IMR-90 (cell line): ENCODE data around the gene SMYD4. TPM values are rescaled to one million over a fixed set of nuclear protein-coding genes. Genes with fewer than 3 reads are reported as not detected.

Source experiments
- ATAC-seq: fragments of 200-7000 bp; cut with Tn5 transposase; 2 replicates; pipeline ENCODE4 v1.9.1; 2020; ENCODE audit warnings: low read depth, mild to moderate bottlenecking, moderate library complexity
- BruUV-seq: library from RNA; stranded (reverse); fragments of 400-500 nt; replicated peaks from 2 replicates; lab custom pipeline; 2021; lab: Mats Ljungman, UMichigan
- CTCF ChIA-PET: fragments of 300-600 bp; formaldehyde crosslinking; extraction: SDS; loops from one replicate; lab custom pipeline; 2021; ENCODE audit warnings: antibody characterized with exemption; lab: Yijun Ruan, JAX
- POLR2A ChIA-PET: fragments of 300-600 bp; sonication (Branson Sonifier 250); formaldehyde crosslinking; loops from one replicate; lab custom pipeline; 2022; ENCODE audit warnings: antibody characterized with exemption; ENCODE audit not compliant: unreplicated experiment; lab: Charles Lee
- DNase-seq: peaks from one replicate; pipeline ENCODE4 v3.0.0; 2013
- H2AFZ ChIP-seq: replicated peaks from 2 replicates; pipeline ENCODE3; 2013; ENCODE audit warnings: low read length, mild to moderate bottlenecking; ENCODE audit not compliant: poor library complexity
- H2AK5ac ChIP-seq: 2 replicates; pipeline ENCODE4 v1.6.1; 2013; ENCODE audit warnings: low read depth, low read length, inconsistent platforms
- H2AK9ac ChIP-seq: replicated peaks from 2 replicates; pipeline ENCODE3; 2013; ENCODE audit warnings: mild to moderate bottlenecking, low read depth, low read length, moderate library complexity; ENCODE audit not compliant: poor library complexity
- H2BK120ac ChIP-seq: 2 replicates; pipeline ENCODE4 v1.6.1; 2013; ENCODE audit warnings: low read depth, low read length, inconsistent platforms
- H2BK15ac ChIP-seq: 3 replicates; pipeline ENCODE4 v1.6.1; 2013; ENCODE audit warnings: low read depth, low read length, inconsistent platforms
- H2BK20ac ChIP-seq: 2 replicates; pipeline ENCODE4 v1.6.1; 2013; ENCODE audit warnings: low read depth, mild to moderate bottlenecking, inconsistent platforms, low read length, moderate library complexity
- H2BK5ac ChIP-seq: 2 replicates; pipeline ENCODE4 v1.6.1; 2013; ENCODE audit warnings: mild to moderate bottlenecking, low read depth, low read length, inconsistent platforms; ENCODE audit not compliant: poor library complexity, severe bottlenecking
- H3K14ac ChIP-seq: replicated peaks from 2 replicates; pipeline ENCODE4 v1.6.1; 2013; ENCODE audit warnings: low read depth, low read length, inconsistent platforms
- H3K18ac ChIP-seq: 2 replicates; pipeline ENCODE4 v1.6.1; 2013; ENCODE audit warnings: low read depth, low read length, control low read depth
- H3K23ac ChIP-seq: 2 replicates; pipeline ENCODE4 v1.6.1; 2013; ENCODE audit warnings: low read depth, low read length, inconsistent platforms
- H3K27ac ChIP-seq: 2 replicates; pipeline ENCODE4 v1.5.1; 2013; ENCODE audit warnings: mild to moderate bottlenecking, control low read depth, low read length; ENCODE audit not compliant: insufficient read depth
- H3K27me3 ChIP-seq: 2 replicates; pipeline ENCODE4 v1.6.1; 2013; ENCODE audit warnings: low read length; ENCODE audit not compliant: control insufficient read depth, insufficient read depth
- H3K36me3 ChIP-seq: 2 replicates; pipeline ENCODE4 v1.6.1; 2013; ENCODE audit warnings: low read length, mixed read lengths; ENCODE audit not compliant: control insufficient read depth, insufficient read depth
- H3K4ac ChIP-seq: 2 replicates; pipeline ENCODE4 v1.6.1; 2013; ENCODE audit warnings: low read depth, low read length, inconsistent platforms
- H3K4me1 ChIP-seq: 2 replicates; pipeline ENCODE4 v1.6.1; 2013; ENCODE audit warnings: low read length, mixed read lengths; ENCODE audit not compliant: control insufficient read depth, insufficient read depth
- H3K4me2 ChIP-seq: 2 replicates; pipeline ENCODE4 v1.6.1; 2013; ENCODE audit warnings: low read depth, mild to moderate bottlenecking, control low read depth, low read length, moderate library complexity
- H3K4me3 ChIP-seq: 2 replicates; pipeline ENCODE4 v1.5.1; 2013; ENCODE audit warnings: low read depth, mild to moderate bottlenecking, control low read depth, low read length, moderate library complexity; ENCODE audit not compliant: insufficient read depth
- H3K56ac ChIP-seq: 2 replicates; pipeline ENCODE4 v1.6.1; 2013; ENCODE audit warnings: low read length, inconsistent platforms; ENCODE audit not compliant: insufficient read depth; ENCODE audit errors: extremely low read depth
- H3K79me1 ChIP-seq, 2 experiments: 2 replicates each; pipeline ENCODE4 v1.6.1; 2013; ENCODE audit warnings: low read length in 2 of 2, inconsistent platforms in 1 of 2, low read depth in 1 of 2
- H3K9ac ChIP-seq: 2 replicates; pipeline ENCODE4 v1.6.1; 2013; ENCODE audit warnings: low read depth, low read length, control low read depth
- H3K9me1 ChIP-seq: 2 replicates; pipeline ENCODE4 v1.6.1; 2013; ENCODE audit warnings: low read length, inconsistent platforms; ENCODE audit not compliant: insufficient read depth
- H3K9me3 ChIP-seq: 2 replicates; pipeline ENCODE4 v1.6.1; 2013; ENCODE audit warnings: low read length; ENCODE audit not compliant: control insufficient read depth, insufficient read depth
- H4K20me1 ChIP-seq: 2 replicates; pipeline ENCODE4 v1.6.1; 2013; ENCODE audit warnings: low read length, inconsistent platforms; ENCODE audit not compliant: insufficient read depth
- H4K5ac ChIP-seq: 2 replicates; pipeline ENCODE4 v1.6.1; 2013; ENCODE audit warnings: mild to moderate bottlenecking, low read depth, low read length, control low read depth
- H4K8ac ChIP-seq, 2 experiments: 2 replicates each; pipeline ENCODE4 v1.6.1; 2013; ENCODE audit warnings: low read depth in 2 of 2, low read length in 2 of 2, control low read depth in 1 of 2, inconsistent platforms in 1 of 2
- H4K91ac ChIP-seq: 2 replicates; pipeline ENCODE4 v1.6.1; 2013; ENCODE audit warnings: low read depth, low read length, inconsistent platforms; ENCODE audit not compliant: insufficient read depth
- BHLHE40 ChIP-seq: fragments of 150-350 bp; IDR thresholded peaks from 2 replicates; pipeline ENCODE4 v1.6.1; 2016; ENCODE audit warnings: mild to moderate bottlenecking, low read depth, low read length
- CEBPB ChIP-seq: IDR thresholded peaks from 2 replicates; pipeline ENCODE4 v1.6.1; 2012; ENCODE audit warnings: low read depth, low read length, improper control_type of control experiment
- FOS ChIP-seq: fragments of 150-350 bp; IDR thresholded peaks from 2 replicates; pipeline ENCODE4 v1.6.1; 2016; ENCODE audit warnings: low read depth, low read length
- MAFK ChIP-seq: IDR thresholded peaks from 2 replicates; pipeline ENCODE4 v1.6.1; 2012; ENCODE audit warnings: low read depth, low read length, improper control_type of control experiment
- MXI1 ChIP-seq: IDR thresholded peaks from 2 replicates; pipeline ENCODE4 v1.6.1; 2012; ENCODE audit warnings: low read depth, mild to moderate bottlenecking, low read length, moderate library complexity, borderline replicate concordance
- NFE2L2 ChIP-seq: fragments of 150-350 bp; IDR thresholded peaks from 2 replicates; pipeline ENCODE4 v1.6.1; 2016; ENCODE audit warnings: low read depth, mild to moderate bottlenecking, low read length
- RAD21 ChIP-seq: IDR thresholded peaks from 2 replicates; pipeline ENCODE4 v1.6.1; 2012; ENCODE audit warnings: low read length, improper control_type of control experiment
- RCOR1 ChIP-seq: IDR thresholded peaks from 2 replicates; pipeline ENCODE4 v1.6.1; 2012; ENCODE audit warnings: mild to moderate bottlenecking, low read length, improper control_type of control experiment; ENCODE audit not compliant: insufficient replicate concordance
- RFX5 ChIP-seq: IDR thresholded peaks from 2 replicates; pipeline ENCODE4 v1.8.0; 2012; ENCODE audit warnings: low read depth, mild to moderate bottlenecking, low read length, moderate library complexity
- WGBS, 2 experiments: methylation state at CpG; one replicate each; pipeline versions ENCODE4 v1.1.5 to v1.1.7; 2013; ENCODE audit warnings: missing lambda C conversion rate in 2 of 2; ENCODE audit not compliant: insufficient read length in 1 of 2; ENCODE audit errors: extremely low coverage in 2 of 2; 5-methylcytosine and 5-hydroxymethylcytosine counted together
- dilution Hi-C: fragments of 300-500 bp; cut with HindIII; formaldehyde crosslinking; loops from one replicate; pipeline ENCODE4 v1.14.3; 2018; ENCODE audit warnings: low sequenced_read_pairs; ENCODE audit not compliant: unreplicated experiment
- in situ Hi-C: fragments of 300-500 bp; cut with MboI; formaldehyde crosslinking; loops from 3 replicates; pipeline ENCODE4 v1.14.3; 2019; ENCODE audit warnings: low sequenced_read_pairs, inconsistent platforms, mixed read lengths
- intact Hi-C: fragments of 100-400 bp; cut with micrococcal nuclease; formaldehyde crosslinking; loops from 2 replicates; pipeline ENCODE4 v1.10.0; 2022
- polyA plus RNA-seq, 3 experiments: library from polyadenylated mRNA; depleted of rRNA; stranded (reverse); fragments of >200 nt; gene quantifications; 2 replicates each; pipeline ENCODE4 v1.2.3, GENCODE V29; 2012; ENCODE audit warnings: low replicate concordance in 1 of 3
- total RNA-seq: library from RNA; depleted of rRNA; stranded (reverse); fragments of >200 nt; gene quantifications from 2 replicates; pipeline ENCODE4 v1.2.3, GENCODE V29; 2012
- TF ChIP-seq, protein P1 (sequence below): conservative IDR thresholded peaks from 2 replicates; pipeline ENCODE4 v1.5.1; 2012; ENCODE audit warnings: mild to moderate bottlenecking, low read depth, low read length, improper control_type of control experiment
- TF ChIP-seq, protein P2 (sequence below): fragments of 150-350 bp; IDR thresholded peaks from 2 replicates; pipeline ENCODE4 v1.6.1; 2017; ENCODE audit warnings: mild to moderate bottlenecking, antibody characterized with exemption, low read length, low read depth
- TF ChIP-seq, protein P3 (sequence below): fragments of 150-350 bp; IDR thresholded peaks from 2 replicates; pipeline ENCODE4 v1.6.1; 2016; ENCODE audit warnings: low read depth, mild to moderate bottlenecking, low read length, moderate library complexity, borderline replicate concordance

Gene SMYD4
- total and polyA plus RNA-seq, 2 of the 4 experiments (the other 2 are of a cell fraction) = 5.3 to 7.2 TPM

DNA sequence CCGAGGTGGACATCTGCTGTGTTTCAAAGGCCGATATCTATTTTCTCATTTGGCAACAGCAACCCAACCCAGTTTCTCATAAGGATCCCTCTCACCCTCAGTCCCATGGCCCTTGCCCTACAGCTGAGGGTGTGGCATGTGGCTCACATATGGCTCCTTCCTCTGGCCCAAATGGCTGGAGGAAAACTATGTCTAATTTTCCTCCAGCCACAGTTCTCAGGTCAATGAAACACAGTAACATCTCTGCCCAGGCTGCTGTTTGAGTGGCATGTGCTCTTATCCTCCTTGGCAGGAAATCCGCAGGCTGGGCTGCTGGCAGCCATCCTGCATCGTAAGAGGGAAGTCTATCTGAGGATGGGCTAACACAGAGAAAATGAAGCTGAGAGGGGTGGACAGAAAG is 43.8 kb downstream of the SMYD4 start:
- Histone ChIP-seq H3K4me2 (no peak overlapping the region), H2BK15ac (peak overlapping the region; percentile 37; the same call in 1 of the 3 replicates), H4K8ac (peak overlapping the region in 1 of 2 experiments; percentile 13; a peak in 1 of 4 replicates), H3K23ac (no peak overlapping the region), H4K20me1 (peaks cover 4% of the 10 kb centered on the region; the same call in 1 of the 2 replicates), H2AK5ac (peak overlapping the region; percentile 80; the same call in 1 of the 2 replicates), H2AFZ (no peak overlapping the region), H3K9ac (no peak overlapping the region), H2BK120ac (peak overlapping the region; percentile 32; the same call in 1 of the 2 replicates), H3K14ac (peak overlapping the region; percentile 78), H3K79me1 (peaks cover 2 to 36% of the 10 kb centered on the region in 2 experiments; a peak in 2 of 4 replicates), H2AK9ac (no peak overlapping the region), H3K9me1 (peaks cover 4% of the 10 kb centered on the region), H4K91ac (peak overlapping the region; percentile 7; the same call in 1 of the 2 replicates), H3K56ac (no peak overlapping the region), H3K27me3 (no peaks in the 10 kb centered on the region), H3K27ac (peak overlapping the region; percentile 1; the same call in 1 of the 2 replicates), H3K4me1 (peaks cover 18% of the 10 kb centered on the region), H3K18ac (no peak overlapping the region), H3K4ac (peak overlapping the region; percentile 31), H3K9me3 (no peaks in the 10 kb centered on the region), H2BK5ac (no peak overlapping the region), H3K4me3 (no peak overlapping the region), H4K5ac (no peak overlapping the region), H2BK20ac (peak overlapping the region; percentile 60; the same call in 1 of the 2 replicates), H3K36me3 (peaks cover 9% of the 10 kb centered on the region)
- no TSS peak for BruUV-seq
- no peak for TF ChIP-seq BHLHE40
- TF ChIP-seq MAFK = no peak
- no peak for TF ChIP-seq RCOR1
- no peak for TF ChIP-seq RAD21
- TF ChIP-seq, protein P1, sequence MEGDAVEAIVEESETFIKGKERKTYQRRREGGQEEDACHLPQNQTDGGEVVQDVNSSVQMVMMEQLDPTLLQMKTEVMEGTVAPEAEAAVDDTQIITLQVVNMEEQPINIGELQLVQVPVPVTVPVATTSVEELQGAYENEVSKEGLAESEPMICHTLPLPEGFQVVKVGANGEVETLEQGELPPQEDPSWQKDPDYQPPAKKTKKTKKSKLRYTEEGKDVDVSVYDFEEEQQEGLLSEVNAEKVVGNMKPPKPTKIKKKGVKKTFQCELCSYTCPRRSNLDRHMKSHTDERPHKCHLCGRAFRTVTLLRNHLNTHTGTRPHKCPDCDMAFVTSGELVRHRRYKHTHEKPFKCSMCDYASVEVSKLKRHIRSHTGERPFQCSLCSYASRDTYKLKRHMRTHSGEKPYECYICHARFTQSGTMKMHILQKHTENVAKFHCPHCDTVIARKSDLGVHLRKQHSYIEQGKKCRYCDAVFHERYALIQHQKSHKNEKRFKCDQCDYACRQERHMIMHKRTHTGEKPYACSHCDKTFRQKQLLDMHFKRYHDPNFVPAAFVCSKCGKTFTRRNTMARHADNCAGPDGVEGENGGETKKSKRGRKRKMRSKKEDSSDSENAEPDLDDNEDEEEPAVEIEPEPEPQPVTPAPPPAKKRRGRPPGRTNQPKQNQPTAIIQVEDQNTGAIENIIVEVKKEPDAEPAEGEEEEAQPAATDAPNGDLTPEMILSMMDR = no peak
- TF ChIP-seq, protein P2, sequence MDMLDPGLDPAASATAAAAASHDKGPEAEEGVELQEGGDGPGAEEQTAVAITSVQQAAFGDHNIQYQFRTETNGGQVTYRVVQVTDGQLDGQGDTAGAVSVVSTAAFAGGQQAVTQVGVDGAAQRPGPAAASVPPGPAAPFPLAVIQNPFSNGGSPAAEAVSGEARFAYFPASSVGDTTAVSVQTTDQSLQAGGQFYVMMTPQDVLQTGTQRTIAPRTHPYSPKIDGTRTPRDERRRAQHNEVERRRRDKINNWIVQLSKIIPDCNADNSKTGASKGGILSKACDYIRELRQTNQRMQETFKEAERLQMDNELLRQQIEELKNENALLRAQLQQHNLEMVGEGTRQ = no peak
- TF ChIP-seq CEBPB = no peak
- no peak for TF ChIP-seq RFX5
- no peak for TF ChIP-seq MXI1
- TF ChIP-seq NFE2L2 = no peak
- TF ChIP-seq FOS = no peak
- TF ChIP-seq, protein P3, sequence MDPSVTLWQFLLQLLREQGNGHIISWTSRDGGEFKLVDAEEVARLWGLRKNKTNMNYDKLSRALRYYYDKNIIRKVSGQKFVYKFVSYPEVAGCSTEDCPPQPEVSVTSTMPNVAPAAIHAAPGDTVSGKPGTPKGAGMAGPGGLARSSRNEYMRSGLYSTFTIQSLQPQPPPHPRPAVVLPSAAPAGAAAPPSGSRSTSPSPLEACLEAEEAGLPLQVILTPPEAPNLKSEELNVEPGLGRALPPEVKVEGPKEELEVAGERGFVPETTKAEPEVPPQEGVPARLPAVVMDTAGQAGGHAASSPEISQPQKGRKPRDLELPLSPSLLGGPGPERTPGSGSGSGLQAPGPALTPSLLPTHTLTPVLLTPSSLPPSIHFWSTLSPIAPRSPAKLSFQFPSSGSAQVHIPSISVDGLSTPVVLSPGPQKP = no peak
- 100% methylated on average over 1 of the region's 4 CpGs; no CpG with 5 or more reads in 1 of the 2 experiments for WGBS, 2 experiments
- dilution Hi-C loops = no loop called here
- in situ Hi-C loops = loop anchor here (5.0 to 10.0 kb wide), 2 partner anchors 64 to 131 kb away; partner anchors contain the start of gene WDR81
- DNase-seq (no peak), ATAC-seq (no peak)
- POLR2A ChIA-PET = interaction anchor here (0.7 kb wide), 1 partner anchor 15 kb away, joined by 3 read pairs; no protein-coding TSS in a partner anchor
- intact Hi-C loops = loop anchor here (5.0 to 10.0 kb wide), 2 partner anchors 119 to 211 kb away; no protein-coding TSS in a partner anchor
- CTCF ChIA-PET = no interaction called here
